Fibroblast of mammary gland (primary cell): ENCODE data around the gene PPP6R3.

Source experiments
- DNase-seq: peaks from one replicate; pipeline ENCODE4 v3.0.0-alpha.2; 2010; ENCODE audit warnings: low read depth
- H3K4me3 ChIP-seq: 2 replicates; pipeline ENCODE4 v1.5.1; 2011; ENCODE audit warnings: low read depth, mild to moderate bottlenecking, low read length, moderate library complexity; ENCODE audit not compliant: control insufficient read depth
- TF ChIP-seq, protein P1 (sequence below): conservative IDR thresholded peaks from 2 replicates; pipeline ENCODE4 v1.5.1; 2011; ENCODE audit warnings: low read depth, low read length, inconsistent platforms; ENCODE audit not compliant: control insufficient read depth, insufficient read depth

Gene PPP6R3

DNA sequence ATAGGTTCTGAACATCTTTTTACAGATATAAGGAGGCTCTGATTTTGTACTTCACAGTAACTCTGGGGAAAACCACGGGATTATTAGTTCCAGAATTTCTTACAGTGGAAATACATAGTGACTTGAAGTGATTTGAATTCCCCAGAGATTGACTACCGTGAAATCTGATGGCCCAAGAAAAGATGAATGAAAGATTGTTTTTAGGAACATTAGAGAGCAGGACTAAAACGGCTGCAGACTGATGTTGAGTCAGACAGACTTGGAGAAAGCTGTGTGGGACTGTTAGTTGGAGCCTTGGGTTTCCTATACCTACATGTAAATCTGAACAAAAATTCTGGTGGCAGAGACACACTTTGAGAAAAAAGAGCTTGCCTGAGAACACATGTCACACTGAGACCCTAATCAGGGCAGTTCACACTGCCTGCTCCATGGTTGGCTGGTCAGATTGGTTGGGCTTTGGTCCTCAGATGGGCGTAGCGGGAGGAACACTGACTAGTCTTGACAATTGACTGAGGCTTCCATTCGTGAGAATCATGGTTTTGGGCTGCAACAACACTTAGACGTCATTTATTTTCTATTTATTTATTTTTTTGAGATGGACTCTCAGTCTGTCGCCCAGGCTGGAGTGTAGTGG lies 6.8 kb downstream of the PPP6R3 start:
- no peak for DNase-seq
- H3K4me3 ChIP-seq = no peak overlapping the region
- TF ChIP-seq, protein P1, sequence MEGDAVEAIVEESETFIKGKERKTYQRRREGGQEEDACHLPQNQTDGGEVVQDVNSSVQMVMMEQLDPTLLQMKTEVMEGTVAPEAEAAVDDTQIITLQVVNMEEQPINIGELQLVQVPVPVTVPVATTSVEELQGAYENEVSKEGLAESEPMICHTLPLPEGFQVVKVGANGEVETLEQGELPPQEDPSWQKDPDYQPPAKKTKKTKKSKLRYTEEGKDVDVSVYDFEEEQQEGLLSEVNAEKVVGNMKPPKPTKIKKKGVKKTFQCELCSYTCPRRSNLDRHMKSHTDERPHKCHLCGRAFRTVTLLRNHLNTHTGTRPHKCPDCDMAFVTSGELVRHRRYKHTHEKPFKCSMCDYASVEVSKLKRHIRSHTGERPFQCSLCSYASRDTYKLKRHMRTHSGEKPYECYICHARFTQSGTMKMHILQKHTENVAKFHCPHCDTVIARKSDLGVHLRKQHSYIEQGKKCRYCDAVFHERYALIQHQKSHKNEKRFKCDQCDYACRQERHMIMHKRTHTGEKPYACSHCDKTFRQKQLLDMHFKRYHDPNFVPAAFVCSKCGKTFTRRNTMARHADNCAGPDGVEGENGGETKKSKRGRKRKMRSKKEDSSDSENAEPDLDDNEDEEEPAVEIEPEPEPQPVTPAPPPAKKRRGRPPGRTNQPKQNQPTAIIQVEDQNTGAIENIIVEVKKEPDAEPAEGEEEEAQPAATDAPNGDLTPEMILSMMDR = no peak

DNA sequence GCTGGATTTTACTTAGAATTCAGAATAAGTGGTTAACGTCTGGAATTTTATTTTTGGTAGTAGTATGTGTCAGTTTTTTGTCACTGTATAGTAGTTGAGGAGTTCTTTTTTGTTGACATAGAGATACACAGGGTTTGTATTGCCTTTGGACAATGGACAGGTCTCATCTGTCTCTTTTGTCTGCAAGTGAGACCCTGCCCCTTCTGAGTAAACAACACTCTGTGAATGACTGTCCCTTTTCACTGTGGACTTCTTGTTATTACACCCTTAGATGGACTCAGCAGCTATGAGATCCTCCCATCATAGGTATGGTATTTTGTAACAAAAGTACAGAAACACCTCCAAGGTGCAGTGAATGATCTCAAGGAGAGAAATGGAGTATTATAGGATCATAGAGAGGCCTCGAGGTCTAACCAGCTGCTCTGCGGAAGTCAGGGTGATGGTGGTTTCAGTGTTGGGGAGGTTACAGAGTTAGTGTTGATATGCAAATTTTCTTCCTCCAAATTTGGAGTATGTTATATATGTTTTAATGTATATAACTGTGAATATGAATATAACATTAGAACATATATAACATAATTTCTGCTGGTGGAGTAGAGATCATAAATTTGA lies 7.8 kb downstream of the PPP6R3 start:
- no peak overlapping the region for H3K4me3 ChIP-seq
- DNase-seq = no peak
- TF ChIP-seq, protein P1 = no peak

DNA sequence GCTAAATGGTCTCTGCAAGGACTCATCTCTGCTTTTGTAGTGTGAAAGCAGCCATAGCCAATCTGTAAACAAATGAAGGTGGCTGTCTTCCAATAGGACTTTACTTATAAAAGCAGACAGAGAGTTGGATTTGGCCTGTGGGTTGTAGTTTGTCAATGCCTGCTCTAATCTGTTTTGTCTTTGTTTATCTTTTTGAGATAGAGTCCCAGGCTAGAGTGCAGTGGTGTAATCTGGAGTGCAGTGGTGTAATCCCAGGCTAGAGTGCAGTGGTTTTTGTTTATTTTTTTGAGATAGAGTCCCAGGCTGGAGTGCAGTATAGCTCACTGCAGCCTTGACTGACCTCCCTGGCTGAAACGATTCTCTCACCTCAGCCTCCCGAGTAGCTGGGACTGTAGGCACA lies 8.6 kb downstream of the PPP6R3 start:
- no peak for DNase-seq
- no peak overlapping the region for H3K4me3 ChIP-seq
- TF ChIP-seq, protein P1 = no peak

DNA sequence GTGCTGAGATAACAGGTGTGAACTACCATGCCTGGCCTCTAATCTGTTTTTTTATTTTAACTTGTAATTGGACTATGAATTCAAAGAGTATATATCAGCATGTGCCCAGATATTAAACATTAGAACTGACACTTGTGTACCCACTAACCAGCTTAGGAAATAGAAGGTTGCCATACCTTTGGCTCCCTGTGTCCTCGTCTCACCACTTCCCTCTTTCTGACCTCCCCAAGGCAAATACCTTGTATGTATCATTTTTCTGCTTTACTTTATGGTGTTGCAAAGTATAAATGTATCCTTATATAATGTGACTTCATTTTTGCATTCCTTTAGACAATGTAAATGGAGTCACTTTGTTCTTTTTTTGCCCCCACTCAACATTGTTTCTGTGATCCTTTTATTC lies 9.1 kb downstream of the PPP6R3 start:
- H3K4me3 ChIP-seq = no peak overlapping the region
- TF ChIP-seq, protein P1 = no peak
- no peak for DNase-seq

DNA sequence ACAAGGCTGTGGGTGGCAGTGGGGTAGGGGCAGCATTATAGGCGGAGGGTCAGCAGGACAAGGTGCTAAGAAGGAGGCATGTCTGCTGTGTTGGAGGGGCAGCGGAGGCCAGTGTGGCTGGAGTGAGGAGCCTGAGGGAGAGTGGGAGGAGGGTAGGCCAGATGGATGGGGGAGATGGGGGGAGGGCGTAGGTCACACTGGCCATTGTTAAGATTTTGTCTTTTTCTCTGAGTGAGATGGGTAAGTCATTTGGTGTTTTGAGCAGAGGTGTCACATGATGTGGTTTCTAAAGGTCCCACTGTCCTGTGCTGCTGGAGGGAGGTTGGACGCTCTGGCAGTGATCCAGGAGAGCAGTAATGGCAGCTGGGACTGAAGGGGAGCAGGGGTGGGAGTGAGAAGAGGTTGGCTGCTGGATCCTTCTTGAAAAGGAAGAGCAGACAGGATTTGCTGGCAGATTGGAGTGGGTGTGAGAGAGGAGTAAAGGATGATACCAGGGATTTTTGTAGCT lies 9.8 kb downstream of the PPP6R3 start:
- no peak overlapping the region for H3K4me3 ChIP-seq
- TF ChIP-seq, protein P1 = no peak

DNA sequence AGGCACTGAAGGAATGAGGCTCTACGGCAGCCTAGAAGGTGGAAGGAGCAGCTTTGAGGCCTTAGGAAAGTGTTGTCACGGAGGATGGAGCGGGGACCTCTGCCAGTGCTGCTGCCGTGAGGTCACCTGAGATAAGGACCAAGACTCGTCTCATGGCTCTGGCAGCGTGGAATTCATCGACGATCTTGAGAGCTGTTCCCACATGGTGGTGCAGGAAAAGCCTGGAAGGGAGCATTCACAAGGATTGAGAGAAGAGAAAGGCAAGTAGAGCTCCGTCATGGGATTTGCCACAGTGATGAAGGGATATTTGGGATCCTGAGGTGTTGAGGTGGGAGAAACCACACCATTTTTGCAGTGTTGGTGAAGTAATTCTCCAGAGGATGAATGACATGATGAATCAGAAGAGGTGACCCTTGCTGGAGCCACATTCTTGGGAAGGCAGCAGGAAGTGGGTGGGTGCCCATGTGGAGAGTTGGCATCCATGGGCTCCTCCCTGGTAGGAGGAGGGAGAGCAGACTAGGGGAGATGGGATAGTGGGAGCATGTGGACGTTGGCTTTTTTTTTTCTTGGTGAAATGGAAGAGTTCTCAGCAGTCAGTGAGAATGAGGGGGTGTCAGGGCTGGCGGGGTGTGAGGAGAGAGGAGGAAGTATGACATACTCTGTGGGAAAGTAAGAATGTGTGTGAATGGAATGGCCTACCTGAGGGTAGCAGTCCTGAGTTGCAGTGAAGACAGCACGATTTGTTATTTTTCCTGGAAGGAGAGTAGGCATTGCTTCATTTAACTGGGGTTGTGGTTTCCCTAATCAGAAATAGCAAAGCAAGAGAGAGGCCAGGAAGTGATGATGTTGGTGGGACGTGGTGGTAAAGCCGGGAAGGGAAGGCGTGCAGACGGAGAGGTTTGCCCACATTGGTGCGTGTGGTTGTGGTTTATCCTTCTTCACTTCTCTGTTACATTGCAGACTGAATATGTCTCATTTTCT lies 11.1 kb downstream of the PPP6R3 start:
- peak; percentile 55 for DNase-seq
- no peak overlapping the region for H3K4me3 ChIP-seq
- TF ChIP-seq, protein P1 = no peak

More for the DNA sequence above, 9.8 kb downstream of the PPP6R3 start:
- no peak for DNase-seq
